Colonic mucosa (tissue), 4 donors: ENCODE data around the gene ZMIZ1. TPM values are rescaled to one million over a fixed set of nuclear protein-coding genes. Genes with fewer than 3 reads are reported as not detected.

ENCODE experiments used
- DNase-seq: peaks from one replicate; pipeline ENCODE4 v3.0.0-alpha.2; 2020
- H3K27ac ChIP-seq: fragments of 200-600 bp; one replicate; pipeline ENCODE4 v1.8.0; 2021
- H3K27me3 ChIP-seq: fragments of 200-600 bp; one replicate; pipeline ENCODE4 v1.8.0; 2021
- H3K36me3 ChIP-seq: fragments of 200-600 bp; one replicate; pipeline ENCODE4 v1.8.0; 2021
- H3K4me1 ChIP-seq: fragments of 200-600 bp; one replicate; pipeline ENCODE4 v1.8.0; 2021; ENCODE audit warnings: mild to moderate bottlenecking
- H3K4me3 ChIP-seq: fragments of 200-600 bp; one replicate; pipeline ENCODE4 v1.8.0; 2021
- H3K9ac ChIP-seq, 2 donors: one replicate each; pipeline ENCODE4 v1.7.0; 2013; ENCODE audit warnings: control low read depth in 2 of 2, low read depth in 2 of 2, low read length in 2 of 2
- H3K9me3 ChIP-seq: fragments of 200-600 bp; one replicate; pipeline ENCODE4 v1.8.0; 2021
- CTCF ChIP-seq: fragments of 200-600 bp; IDR thresholded peaks from one replicate; pipeline ENCODE4 v1.8.0; 2022; ENCODE audit warnings: antibody characterized with exemption, mild to moderate bottlenecking
- intact Hi-C: fragments of 100-400 bp; cut with DNase I; formaldehyde crosslinking; loops from one replicate; pipeline ENCODE4 v1.14.1; 2022
- total RNA-seq, 2 donors: library from RNA; stranded (reverse); fragmentation: NEBNext Ultra II Directional in 1 of 2; extraction: Animal tissue kit (Norgen Biotek cat#: 25700) in 1 of 2; gene quantifications; one replicate each; pipeline ENCODE4 v1.2.1, GENCODE V29; 2021
- donor health status: healthy.
- donor health status: DM: no; HTN: no; CAD: no.
- donor health status: DM: no; HTN: no; CAD: no.

Gene ZMIZ1
- total RNA-seq, 2 donors from 2014 or later, result 51.0 to 54.0 TPM

GRCh38 chr10:79054203-79055099, 14.3 kb upstream of the ZMIZ1 start:
- DNase-seq, result peak; percentile 90
- intact Hi-C loops, result no loop called here
- Histone ChIP-seq H3K36me3 (no peaks in the 10 kb centered on the region), H3K9ac (peak overlapping the region in 1 of 2 donors; percentile 30), H3K9me3 (no peaks in the 10 kb centered on the region), H3K27me3 (no peaks in the 10 kb centered on the region), H3K27ac (peak overlapping the region; percentile 47), H3K4me1 (peaks cover 26% of the 10 kb centered on the region), H3K4me3 (no peak overlapping the region)
- TF ChIP-seq CTCF, result no peak

DNA sequence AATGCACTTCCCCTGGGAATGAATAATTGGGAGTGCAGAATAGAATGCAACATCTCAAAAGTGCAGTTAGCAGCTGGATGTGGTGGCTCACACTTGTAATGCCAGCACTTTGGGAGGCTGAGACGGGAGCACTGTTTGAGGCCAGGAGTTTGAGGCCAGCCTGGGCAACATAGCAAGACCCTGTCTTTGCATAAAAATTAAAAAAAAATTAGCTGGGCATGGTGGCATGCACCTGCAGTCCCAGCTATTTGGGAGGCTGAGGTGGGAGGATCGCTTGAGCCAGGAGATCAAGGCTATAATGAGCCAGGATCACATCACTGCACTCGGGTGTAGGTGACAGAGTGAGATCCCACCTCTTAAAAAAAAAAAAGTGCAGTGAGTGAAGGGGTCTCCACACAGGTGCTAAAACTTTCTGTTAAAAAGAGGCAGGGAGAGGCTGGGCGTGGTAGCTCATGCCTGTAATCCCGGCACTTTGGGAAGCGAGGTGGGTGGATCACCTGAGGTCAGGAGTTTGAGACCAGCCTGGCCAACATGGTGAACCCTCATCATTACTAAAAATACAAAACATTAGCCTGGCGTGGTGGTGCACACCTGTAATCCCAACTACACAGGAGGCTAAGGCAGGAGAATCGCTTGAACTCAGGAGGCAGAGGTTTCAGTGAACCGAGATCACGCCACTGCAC, 13.5 kb upstream of the ZMIZ1 start:
- DNase-seq, result peak; percentile 21
- H3K36me3 ChIP-seq, result no peaks in the 10 kb centered on the region
- no peaks in the 10 kb centered on the region for H3K9me3 ChIP-seq
- intact Hi-C loops, result no loop called here
- TF ChIP-seq CTCF, result no peak
- H3K4me1 ChIP-seq, result peaks cover 26% of the 10 kb centered on the region
- H3K27ac ChIP-seq, result peak overlapping the region; percentile 47
- no peak overlapping the region for H3K4me3 ChIP-seq
- H3K9ac ChIP-seq, result peak overlapping the region in 1 of 2 donors; percentile 30
- H3K27me3 ChIP-seq, result no peaks in the 10 kb centered on the region

DNA sequence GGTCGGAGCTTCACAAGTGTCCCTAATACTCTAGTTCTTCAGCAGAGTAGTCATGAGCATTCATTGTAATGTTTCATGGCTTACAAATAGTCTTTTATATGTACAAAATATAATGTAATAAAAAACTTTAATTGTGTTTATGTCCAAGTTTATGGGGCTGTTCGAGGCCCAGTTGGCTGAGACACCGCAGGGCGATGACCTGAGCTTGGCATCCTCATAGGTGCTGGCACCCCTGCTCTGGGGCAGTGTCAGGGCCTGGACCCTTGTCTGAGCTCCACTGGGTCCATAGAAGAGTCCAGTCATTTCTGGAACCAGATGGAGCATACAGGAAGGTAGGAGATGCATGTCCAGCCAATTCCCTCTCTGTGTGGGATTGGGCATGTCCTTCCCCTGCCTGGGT, 12.9 kb upstream of the ZMIZ1 start:
- no peaks in the 10 kb centered on the region for H3K27me3 ChIP-seq
- intact Hi-C loops, result no loop called here
- no peak overlapping the region for H3K27ac ChIP-seq
- no peaks in the 10 kb centered on the region for H3K36me3 ChIP-seq
- no peaks in the 10 kb centered on the region for H3K9me3 ChIP-seq
- peaks cover 20% of the 10 kb centered on the region for H3K4me1 ChIP-seq
- H3K9ac ChIP-seq, result no peak overlapping the region
- no peak overlapping the region for H3K4me3 ChIP-seq
- TF ChIP-seq CTCF, result no peak
- peak; percentile 34 for DNase-seq

DNA sequence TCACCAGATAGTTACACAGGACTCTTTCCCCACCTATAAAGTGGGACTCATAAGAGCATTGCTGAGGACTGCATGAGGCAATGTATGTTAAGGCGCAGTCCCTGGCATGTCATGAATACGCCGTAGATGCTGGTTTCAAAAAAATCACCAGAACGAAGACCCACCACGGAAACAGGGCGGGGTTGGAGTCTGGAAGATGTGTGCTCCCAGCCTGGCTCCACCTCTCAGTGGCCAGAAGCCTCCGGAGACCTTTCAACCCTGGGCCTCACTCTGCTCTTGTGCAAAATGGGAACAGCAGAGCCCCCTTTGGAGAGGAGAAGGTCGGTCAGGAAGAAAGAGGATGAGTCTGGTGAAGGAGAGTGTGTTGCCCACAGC, 12.4 kb upstream of the ZMIZ1 start:
- Histone ChIP-seq H3K27ac (no peak overlapping the region), H3K9ac (no peak overlapping the region), H3K9me3 (no peaks in the 10 kb centered on the region), H3K4me1 (peaks cover 17% of the 10 kb centered on the region), H3K36me3 (no peaks in the 10 kb centered on the region), H3K4me3 (no peak overlapping the region), H3K27me3 (no peaks in the 10 kb centered on the region)
- DNase-seq, result peak; percentile 44
- intact Hi-C loops, result no loop called here
- no peak for TF ChIP-seq CTCF

DNA sequence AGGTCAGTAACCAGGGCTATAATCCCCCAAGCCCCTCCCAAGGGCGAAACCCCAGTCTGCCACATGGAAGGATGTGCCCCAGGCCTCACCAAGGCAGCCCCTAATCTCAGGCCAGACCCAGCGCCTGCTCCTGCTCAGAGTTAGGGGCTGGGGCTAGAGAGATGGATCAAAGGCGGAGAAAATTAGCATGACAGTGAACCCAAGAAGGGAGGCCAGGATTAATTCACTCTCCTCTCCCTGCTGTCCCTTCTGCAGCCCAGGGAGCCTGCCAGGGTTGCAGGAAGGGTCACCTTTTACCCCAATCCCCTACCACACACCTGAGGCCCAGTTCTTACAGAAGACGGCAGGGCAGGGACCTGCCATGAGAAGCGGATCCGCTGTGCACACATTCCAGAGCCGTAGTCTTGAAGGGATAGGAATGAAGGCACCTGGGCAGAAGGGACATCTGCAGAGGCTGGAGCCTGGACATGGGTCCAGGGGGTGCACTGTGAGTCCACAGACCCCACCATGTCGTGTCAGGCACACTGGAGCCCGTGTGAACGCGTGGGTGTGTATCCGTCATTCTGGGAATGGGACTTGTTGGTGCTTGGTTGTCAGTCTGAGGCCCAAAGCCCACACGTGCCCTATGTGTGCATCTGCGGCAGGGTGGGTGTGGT, 11.9 kb upstream of the ZMIZ1 start:
- intact Hi-C loops, result no loop called here
- H3K36me3 ChIP-seq, result no peaks in the 10 kb centered on the region
- peak; percentile 18 for DNase-seq
- no peak overlapping the region for H3K4me3 ChIP-seq
- no peaks in the 10 kb centered on the region for H3K9me3 ChIP-seq
- no peak overlapping the region for H3K9ac ChIP-seq
- H3K27ac ChIP-seq, result no peak overlapping the region
- TF ChIP-seq CTCF, result no peak
- no peaks in the 10 kb centered on the region for H3K27me3 ChIP-seq
- peaks cover 17% of the 10 kb centered on the region for H3K4me1 ChIP-seq
